GM18867 (cell line): ENCODE data around the gene ALOXE3.
"Not testable (repeated sequence)": the region's sequence is repeated elsewhere in the genome, so short reads cannot be mapped to it uniquely, and the experiment has no call there.

Experiments
- ATAC-seq: cut with Tn5 transposase; IDR thresholded peaks from one replicate; pipeline ENCODE4 v1.9.1; 2021; ENCODE audit warnings: mild to moderate bottlenecking, moderate library complexity; ENCODE audit not compliant: unreplicated experiment

Gene ALOXE3

DNA sequence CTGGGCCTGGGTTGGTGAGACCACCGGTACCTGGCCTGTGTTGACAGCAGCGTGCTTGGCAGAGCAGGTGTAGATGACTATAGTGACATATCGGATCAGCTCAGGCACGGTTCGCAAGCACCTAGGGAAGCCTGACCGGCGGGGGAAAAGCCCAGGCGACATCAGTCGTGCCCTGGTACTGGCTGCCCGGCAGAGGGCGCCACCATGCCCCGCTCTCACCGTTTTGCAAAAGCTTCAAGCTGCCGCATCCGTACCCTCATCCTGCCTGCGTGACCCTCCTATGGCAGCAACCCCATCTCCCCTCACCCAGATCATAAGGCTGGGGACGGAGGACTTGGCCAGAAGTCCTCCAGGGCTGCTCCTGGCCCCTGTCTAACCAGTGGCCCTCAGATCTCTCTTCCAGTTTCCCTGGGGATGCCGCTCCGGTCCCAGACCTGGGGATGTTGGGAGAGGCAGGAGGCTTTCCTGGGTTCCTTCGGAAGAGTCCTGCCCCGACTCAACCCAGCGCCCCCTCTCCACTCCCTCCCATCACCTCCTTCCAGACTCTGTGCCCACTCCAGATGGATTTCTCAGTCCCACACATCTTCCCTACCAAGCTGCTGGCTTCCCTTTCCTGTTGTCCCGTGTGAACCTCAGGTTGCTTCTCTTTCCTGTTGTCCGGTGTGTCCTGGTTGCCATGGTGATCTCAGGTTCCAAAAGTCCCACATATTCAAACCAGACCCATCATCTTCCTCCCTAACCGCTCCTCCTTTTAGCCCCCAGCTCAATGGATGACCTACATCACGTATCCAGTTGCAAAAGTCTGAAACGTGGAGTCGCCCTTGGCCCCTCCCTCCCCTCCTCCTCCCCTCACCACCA is 44.5 kb downstream of the ALOXE3 start:
- no peak for ATAC-seq

DNA sequence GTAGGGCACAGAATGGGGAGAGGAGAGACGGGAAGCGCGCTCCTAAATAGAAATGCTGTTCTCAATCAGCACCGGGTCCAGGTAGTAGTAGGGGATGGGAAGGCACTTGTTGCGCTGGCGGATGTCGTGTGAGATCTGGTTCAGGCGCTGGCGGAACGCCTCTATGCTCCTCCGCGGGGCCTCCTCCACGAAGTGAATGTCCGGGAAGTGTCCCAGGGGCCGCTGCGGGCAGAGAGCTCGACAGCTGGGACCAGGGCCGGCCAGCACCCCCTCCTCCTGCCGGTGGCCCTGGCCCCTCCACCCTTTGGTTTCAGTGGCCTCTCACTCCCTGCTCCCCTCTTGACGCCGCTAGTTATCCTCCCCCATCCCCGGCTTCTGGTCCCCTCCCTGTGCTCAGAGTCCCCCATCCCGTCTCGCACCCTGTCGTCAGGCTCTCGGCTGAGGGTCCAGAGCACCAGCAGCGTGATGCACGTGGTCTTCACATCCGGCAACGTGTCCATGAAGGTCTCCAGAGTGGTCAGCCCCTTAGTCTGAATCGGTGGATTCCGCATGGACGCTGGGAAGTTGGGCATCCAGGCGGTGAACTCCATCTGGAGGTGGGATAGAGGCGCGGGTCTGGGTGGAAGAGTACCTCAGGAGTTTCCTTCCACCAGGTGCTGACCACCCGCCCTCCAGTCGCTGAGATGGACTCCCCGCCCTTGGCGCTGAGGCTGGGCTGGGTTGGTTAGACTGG is 45.4 kb downstream of the ALOXE3 start:
- ATAC-seq, result no peak

DNA sequence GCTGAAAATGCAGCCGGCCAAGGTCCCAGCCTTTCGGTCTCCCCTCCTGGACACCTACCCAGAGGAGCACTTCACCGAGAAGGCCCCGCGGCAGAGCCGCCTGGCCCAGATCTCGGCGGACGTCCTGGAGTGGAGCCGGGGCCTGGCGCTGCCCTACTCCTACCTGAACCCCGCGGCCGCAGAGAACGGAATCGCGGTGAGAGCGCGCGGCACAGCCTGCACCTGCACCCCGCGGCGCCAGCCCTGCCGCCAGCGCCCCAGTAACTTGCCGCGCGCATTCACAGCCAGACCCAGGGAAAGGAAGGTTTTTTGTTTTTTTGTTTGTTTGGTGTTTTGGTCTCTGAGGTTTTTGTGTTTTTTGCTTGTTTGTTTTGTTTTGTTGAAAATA is 46.0 kb downstream of the ALOXE3 start:
- ATAC-seq, result no peak

DNA sequence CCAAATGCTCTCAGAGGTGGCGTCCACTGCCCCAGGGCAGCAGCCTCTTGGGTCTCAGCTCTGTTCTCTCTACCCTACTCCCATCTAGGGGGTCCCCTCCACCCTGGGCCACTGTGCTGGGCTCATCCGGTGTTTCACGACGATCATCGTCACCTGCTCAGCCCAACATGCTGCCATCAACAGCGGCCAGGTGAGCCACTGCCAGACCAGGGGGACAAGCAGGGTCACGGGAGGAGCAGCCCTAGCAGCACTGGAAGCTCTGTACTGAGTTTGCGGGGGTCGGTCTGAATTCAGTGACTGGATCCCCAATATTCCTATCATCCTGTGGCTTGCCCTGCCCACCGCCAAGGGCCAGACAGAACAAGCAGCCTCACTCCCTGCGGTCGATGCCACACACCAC is 46.8 kb downstream of the ALOXE3 start:
- ATAC-seq, result no peak

DNA sequence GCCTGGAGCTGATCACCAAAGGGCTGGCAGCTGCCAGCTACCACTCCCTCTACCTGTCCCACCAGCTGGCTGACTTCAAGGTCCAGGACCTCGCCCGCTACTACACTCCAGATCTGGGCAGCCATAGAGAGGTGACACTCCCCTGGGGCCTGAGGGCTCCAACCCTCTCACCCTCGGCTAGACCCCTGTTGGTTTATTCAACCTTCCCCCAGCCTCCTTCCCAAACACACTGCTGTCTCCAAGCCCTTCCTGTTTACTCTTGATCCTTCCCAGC is 48.8 kb downstream of the ALOXE3 start:
- no peak for ATAC-seq

DNA sequence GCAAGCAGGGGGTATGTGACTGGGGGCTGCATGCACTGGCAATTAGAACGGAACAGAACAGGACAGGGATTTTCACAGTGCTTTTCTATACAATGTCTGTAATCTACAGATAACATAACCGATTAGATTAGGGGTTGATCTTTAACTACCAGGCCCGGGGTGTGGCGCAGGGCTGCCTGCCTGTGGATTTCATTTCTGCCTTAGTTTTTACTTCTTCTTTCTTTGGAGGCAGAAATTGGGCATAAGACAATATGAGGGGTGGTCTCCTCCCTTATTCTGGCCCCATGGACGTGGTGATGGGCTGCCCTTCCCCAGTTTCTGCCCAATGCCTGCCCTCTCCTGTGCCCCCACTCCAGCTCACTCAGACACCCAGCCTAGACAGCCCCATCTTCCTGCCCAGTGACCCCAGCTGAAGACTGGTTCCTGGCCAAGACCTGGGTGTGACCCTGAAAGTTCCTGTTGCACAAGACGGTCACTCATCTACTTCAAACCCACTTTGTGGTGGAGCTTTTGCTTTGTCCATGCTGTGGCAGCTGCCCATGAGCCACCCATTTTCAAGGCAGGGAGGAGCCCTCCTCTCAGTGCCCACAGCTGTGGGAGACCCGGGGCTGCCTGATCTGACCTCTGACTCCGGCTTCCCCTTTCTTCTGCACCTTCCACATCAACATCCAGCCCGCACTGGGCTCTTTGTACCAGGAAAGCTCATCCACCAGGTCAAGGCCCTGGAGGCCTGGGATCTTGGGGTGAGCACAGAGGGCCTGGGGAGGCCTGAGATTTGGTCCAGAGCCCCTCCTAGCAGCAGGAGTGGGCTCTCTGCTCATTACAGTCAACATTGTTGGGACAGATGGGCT is 49.4 kb downstream of the ALOXE3 start:
- ATAC-seq, result no peak

DNA sequence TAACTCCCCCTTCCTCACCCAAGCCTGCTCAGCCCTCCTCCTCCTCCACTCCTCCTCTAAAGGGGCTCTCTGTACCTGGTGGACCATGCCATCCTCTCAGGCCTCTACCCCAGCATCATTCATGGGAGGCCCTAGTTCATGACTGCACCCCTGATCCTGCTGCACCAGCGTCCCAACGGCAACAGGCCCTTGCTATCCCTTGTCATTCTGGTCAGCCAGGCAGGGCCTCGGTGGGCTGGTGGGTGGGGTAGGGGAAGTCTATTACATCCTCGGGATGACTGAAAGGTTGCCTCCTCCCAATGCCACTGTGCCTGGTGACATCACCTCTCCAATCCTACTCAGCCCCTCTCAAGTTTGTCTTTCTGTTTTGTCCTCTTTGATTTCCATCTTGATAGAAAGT is 50.5 kb downstream of the ALOXE3 start:
- no peak for ATAC-seq

DNA sequence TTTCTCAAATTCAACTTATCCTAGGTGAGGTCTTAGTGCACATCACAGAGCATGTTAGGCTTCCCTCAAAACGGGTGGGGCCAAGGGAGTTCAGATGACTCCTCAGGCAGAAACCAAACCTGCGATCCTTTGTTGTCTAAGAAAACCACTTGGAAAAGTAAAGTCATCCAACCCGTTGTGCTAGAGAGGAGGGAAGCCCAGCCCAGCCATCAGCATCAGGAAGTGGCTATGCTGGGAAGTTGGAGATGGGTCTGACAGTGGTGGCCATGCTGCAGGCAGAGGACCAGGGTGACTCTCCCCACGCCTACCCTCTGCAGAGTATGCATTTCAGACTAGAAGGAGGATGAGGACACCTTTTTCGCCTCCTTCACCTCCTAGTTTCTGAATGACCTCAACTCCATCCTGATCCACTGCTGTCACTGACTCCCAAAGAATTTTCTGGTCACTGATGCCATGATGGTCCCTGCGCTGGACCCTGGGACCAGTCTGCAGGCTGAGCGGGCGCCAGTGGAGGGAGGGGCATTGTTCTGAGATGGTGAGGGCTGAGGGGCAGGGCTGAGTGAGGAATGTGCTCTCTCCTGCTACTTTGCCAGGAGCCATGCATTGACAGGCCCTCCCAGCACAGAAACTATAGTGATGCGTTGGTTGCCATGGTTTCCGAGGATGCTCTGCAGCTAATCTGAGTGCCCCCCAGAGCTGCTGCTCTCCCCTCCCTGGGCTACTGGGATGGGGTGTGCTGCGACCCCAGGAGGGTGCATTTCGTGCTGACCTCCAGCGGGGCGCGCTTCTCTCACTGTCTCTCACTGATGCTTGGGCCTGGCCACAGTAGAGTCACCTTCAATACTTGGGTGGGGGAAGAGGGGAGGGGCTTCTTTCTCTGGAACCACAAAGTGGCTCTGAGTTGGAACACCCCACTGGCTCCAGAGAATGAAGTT is 51.2 kb downstream of the ALOXE3 start:
- no peak for ATAC-seq

DNA sequence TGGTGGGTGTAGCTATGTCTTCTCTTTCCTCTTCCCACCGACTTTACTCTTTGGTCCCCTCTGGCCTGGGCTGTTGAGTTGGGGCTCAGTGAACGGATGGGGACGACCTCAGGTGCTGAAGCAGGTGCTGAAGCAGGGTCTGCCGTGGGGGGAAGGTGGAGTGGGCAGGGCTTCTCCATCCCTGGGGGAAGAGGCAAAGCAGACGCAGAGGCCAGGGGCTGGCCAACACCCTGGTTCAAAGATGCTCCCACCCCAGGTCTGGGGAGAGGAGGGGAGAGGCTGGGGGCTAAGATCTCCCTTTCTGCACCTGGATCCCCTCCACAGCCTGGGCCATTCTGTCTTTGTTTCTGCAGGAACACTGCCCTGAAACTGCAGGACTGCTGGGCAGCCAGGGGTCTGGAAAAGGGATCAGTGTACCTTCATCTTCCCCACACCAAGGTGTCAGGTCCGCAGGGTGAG is 53.7 kb downstream of the ALOXE3 start:
- no peak for ATAC-seq

DNA sequence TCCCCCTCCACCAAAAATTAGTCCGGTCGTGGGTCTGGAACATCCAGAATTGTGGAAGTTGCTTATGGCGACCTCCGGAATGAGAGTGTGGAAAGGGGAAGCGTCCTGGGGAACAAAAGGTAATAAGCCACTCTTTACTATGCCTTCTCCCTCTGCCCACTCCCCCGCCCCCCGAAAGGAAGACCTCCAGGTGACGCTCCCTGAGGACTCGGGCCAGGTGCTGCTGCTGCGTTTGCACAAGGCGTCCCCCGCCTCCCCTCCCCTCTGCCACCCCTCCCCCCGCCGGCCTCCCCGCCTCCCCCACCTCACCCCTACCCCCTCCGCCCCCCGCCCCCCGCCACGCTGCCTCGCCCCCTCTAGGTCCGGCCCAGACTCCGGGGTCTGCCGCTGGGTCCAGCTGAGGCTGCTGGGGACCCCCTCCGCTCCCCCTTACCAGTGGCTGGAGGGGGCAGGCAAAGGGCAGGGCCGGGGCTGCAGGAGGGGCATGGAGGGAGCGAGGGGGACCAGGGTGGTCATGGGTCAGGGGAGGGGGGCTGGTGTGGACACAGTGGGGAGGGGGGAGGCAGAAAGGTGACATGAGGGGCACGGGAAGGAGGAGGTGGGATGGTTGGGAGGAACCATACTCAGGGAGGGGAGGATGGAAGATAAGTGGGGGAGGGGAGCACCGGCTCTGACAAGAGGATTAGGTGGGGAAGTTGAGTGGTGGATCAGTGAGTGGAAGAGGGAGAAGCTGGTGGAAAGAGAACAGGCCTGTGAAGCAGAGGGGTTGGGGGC is 54.4 kb downstream of the ALOXE3 start:
- ATAC-seq, result no peak

DNA sequence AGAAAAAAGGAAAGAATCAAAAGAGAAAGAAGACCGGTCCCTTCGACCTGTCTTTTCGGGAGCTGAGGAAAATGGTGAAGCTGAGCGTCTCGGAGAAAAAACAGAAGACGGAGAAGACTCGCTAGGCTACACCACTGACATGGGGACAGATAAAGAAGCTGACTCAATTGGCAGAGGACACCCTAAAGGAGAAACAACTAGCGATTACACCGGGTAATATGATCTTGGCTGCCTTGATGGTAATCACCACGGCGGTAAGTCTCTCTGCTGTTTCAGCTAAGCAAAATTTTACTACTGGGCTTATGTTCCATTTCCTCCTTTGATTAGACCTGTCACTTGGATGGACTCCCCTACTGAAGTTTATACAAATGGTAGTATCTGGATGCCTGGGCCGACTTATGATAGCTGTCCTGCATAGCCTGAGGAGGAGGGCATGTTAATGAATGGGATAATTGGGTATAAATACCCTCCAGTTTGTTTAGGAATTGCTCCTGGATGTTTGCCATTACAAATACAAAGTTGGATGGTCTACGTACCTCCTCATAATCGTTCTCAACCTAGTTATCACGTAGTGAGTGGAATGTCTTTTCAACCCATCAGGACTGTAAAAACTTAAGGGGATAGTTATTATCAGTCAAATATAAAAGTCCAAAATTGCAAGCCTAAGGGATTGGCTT is 55.4 kb downstream of the ALOXE3 start:
- no peak for ATAC-seq

DNA sequence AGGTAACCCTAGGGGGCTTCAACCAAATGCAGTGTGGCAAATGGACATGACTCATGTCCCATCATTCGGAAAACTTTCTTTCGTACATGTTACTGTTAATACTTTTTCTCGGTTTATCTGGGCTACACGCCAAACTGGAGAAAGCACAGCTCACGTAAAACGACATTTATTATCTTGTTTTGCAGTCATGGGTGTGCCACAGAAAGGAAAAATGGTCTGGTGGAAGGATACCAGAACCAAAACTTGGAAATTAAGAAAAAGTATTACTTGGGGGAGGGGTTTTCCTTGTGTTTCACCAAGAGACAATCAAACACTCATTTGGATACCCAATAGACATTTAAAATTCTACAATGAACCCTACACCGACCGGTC is 55.9 kb downstream of the ALOXE3 start:
- ATAC-seq, result no peak

DNA sequence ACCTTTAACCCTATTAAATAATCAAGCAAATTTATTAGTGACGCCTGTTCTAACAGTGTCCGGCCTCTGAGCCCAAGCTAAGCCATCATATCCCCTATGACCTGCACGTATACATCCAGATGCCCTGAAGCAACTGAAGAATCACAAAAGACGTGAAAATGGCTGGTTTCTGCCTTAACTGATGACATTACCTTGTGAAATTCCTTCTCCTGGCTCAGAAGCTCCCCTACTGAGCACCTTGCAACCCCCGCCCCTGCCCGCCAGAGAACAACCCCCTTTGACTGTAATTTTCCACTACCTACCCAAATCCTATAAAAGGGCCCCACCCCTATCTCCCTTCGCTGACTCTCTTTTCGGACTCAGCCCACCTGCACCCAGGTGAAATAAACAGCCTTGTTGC is 56.5 kb downstream of the ALOXE3 start:
- not testable (repeated sequence) for ATAC-seq

DNA sequence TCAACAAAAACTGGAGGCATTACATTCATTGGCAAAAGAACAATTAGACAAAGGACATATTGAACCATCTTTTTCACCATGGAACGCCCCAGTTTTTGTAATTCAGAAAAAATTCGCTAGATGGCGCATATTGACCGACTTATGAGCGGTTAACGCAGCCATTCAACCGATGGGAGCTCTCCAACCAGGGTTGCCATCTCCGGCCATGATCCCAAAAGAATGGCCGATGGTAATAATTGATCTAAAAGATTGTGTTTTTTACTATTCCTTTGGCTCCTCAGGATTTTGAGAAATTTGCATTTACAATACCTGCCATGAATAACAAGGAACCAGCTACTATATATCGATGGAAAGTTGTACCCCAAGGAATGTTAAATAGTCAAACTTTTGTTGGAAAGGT is 58.0 kb downstream of the ALOXE3 start:
- no peak for ATAC-seq

DNA sequence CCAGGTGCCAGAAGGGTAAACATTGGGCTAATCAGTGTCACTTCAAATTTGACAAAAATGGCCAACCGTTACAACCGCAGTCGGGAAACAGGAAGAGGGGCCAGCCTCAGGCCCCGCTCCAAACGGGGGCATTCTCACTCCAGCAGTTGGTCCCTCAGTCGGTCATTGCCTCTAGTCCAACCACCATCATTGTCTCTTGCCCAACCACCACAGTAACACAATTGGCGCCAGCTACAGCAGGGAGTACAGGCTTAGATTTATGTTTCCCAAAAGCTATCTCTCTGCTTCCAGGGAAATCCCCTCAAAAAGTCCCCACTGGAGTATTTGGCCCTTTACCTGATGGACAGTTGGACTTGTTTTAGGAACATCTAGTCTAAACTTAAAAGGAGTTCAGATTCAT is 59.2 kb downstream of the ALOXE3 start:
- ATAC-seq, result no peak

DNA sequence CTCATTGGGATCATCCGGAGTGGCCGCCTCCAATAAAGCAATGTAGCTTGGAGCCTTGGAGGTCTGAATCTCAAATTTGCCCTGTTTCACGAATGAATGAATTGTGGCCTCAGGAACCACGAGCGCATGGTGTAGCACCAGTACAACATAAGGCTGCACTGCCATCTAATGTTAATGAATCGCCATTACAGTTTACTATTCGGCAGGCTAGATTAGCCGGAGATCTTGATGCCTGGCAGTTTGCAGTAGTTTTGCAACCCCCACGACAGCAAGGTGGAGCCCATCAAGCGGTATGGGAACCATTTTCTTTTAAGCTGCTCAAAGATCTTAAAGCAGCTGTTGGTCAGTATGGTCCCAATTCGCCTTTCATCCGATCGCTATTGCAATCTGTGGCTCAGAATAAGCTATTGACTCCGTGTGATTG is 60.6 kb downstream of the ALOXE3 start:
- ATAC-seq, result peak; percentile 49

DNA sequence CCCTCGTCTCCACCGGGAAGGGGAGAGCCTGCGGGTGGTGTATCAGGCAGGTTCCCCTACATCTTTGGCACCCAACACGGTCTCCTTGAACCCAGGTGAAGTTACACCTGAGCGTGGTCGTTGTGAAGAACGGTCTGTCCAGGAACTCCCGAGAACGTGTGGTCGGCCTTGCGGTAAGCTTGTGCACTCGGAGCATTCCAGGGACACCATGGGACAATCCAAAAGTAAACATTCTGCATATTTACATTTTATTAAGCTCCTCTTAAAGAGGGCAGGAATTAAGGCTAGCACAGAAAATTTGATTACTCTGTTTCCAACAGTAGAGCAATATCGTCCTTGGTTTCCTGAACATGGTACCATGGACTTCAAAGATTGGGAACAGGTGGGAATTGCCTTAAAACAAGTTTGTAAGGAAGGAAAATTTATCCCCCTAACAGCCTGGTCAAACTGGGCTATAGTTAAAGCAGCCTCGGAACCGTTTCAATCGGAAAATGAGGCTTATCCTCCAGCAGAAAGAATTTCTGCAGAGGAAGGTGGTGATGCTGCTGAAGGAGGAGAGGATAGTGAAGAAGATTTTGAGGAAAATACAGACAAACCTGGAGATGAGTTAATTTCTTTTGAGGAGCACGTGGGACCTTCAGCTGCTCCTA is 61.2 kb downstream of the ALOXE3 start:
- no peak for ATAC-seq

DNA sequence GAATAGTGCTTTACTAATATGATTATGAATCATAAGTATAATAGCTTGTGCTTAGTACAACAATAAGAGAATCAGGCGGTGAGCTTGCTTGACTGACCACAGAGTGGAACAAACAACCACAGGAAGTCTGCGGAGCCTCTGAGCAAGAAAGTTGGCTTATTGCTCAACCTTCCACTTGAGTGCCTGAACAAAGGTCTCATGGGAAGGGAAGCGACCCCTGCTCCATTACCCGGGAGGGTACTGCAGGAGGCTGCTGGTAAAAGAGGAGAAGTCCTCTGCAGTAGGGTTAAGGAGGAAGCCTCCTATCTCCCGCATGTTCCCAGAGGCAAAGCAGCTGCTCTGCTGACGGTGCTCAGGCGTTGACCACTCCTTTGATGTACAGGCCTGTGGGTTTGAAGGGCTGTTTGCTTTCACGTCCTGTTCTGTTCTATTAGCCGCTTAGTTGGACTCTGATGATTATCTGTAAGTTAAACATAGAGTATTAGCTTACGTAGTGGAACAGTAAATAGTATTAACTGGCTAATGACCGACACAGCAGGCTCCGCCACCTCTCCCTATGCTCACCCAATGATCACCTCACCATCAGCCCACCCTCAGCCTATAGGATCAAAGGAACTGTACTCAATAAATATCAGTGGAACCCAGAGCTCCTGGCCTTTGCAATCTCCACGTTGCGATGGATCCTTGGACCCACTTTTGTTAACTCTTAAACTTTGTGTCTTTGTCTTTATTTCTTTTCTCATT is 61.9 kb downstream of the ALOXE3 start:
- no peak for ATAC-seq
